ENCODE measurements around the gene LRBA.

Gene LRBA

GRCh38 chr4:150583287-150584110 lies 431.6 kb downstream of the LRBA start:
- TF ChIP-seq, protein P1, sequence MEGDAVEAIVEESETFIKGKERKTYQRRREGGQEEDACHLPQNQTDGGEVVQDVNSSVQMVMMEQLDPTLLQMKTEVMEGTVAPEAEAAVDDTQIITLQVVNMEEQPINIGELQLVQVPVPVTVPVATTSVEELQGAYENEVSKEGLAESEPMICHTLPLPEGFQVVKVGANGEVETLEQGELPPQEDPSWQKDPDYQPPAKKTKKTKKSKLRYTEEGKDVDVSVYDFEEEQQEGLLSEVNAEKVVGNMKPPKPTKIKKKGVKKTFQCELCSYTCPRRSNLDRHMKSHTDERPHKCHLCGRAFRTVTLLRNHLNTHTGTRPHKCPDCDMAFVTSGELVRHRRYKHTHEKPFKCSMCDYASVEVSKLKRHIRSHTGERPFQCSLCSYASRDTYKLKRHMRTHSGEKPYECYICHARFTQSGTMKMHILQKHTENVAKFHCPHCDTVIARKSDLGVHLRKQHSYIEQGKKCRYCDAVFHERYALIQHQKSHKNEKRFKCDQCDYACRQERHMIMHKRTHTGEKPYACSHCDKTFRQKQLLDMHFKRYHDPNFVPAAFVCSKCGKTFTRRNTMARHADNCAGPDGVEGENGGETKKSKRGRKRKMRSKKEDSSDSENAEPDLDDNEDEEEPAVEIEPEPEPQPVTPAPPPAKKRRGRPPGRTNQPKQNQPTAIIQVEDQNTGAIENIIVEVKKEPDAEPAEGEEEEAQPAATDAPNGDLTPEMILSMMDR (IDR thresholded peaks at IDR 0.05; ENCODE audit: low read depth, low read length, missing control alignments) = no peak
- DNase-seq (ENCODE audit: low read depth) = no peak
- peak overlapping the region; percentile 67 for H3K4me3 ChIP-seq (ENCODE audit: low read depth, low read length)
- in situ Hi-C loops (cut with HindIII; ENCODE audit: low sequenced_read_pairs) = loop anchor here (25.0 kb wide), 1 partner anchor 296 kb away; no protein-coding TSS in a partner anchor

DNA sequence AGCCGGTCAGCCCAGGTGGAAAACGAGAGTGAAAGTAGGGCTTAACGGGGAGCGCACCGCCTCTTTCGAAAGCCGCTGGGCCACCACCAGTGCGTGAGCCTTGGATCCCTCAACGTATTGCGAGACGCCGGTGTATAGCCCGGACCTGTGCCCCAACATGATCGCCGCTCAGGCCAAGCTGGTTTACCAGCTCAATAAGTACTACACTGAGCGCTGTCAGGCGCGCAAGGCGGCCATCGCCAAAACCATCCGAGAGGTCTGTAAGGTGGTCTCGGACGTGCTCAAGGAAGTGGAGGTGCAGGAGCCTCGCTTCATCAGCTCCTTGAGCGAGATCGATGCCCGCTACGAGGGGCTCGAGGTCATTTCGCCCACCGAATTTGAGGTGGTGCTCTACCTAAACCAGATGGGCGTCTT lies 432.2 kb downstream of the LRBA start:
- TF ChIP-seq, protein P1 (IDR thresholded peaks at IDR 0.05; ENCODE audit: low read depth, low read length, missing control alignments) = no peak
- DNase-seq (ENCODE audit: low read depth) = no peak
- in situ Hi-C loops (cut with HindIII; ENCODE audit: low sequenced_read_pairs) = loop anchor here (25.0 kb wide), 1 partner anchor 296 kb away; no protein-coding TSS in a partner anchor
- H3K4me3 ChIP-seq (ENCODE audit: low read depth, low read length) = peak overlapping the region; percentile 67

DNA sequence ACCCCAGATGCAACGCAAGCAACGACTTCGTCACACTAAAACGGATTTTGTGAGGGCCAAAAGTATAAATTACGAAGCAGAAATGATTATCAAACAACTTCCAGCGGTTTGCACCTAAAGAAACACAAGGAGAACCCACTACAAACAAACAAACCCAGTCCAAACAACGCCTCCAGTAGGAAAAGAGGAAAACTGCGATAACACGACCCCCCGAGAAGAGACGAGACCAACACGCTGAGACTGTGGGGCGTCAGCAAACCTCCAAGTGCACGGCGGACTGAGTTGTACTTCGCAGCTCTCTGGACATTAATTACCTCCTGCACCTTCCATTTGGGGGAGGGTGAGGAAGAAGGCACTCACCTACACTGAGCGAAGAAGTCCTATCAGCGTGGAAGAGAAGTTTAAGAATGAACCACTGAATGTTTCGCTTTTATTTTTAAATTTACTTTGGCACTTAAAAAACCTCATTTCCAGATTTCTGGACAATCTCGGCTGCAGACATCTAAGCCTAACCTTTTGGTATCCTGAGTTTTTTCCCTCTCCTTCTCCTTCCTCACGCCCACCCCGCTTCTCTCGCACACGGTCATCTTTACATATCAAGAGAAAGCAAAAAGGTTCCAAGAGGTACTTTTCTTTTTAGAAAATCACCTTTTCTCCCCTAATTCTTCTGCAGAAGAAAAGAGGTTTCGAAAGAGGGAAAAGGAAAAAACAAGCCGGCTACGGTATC lies 432.8 kb downstream of the LRBA start, which contains the start of gene MAB21L2:
Gene MAB21L2 (plus strand): TSS at position 6 of the 727 bp plus-strand sequence. CDS start 879 bp downstream, outside the sequence.
- in situ Hi-C loops (cut with HindIII; ENCODE audit: low sequenced_read_pairs) = loop anchor here (25.0 kb wide), 1 partner anchor 295 kb away; no protein-coding TSS in a partner anchor
- peak within 1 kb of the TSS; percentile 67 for H3K4me3 ChIP-seq (ENCODE audit: low read depth, low read length)
- TF ChIP-seq, protein P1 (IDR thresholded peaks at IDR 0.05; ENCODE audit: low read depth, low read length, missing control alignments) = no peak
- DNase-seq (ENCODE audit: low read depth) = no peak

DNA sequence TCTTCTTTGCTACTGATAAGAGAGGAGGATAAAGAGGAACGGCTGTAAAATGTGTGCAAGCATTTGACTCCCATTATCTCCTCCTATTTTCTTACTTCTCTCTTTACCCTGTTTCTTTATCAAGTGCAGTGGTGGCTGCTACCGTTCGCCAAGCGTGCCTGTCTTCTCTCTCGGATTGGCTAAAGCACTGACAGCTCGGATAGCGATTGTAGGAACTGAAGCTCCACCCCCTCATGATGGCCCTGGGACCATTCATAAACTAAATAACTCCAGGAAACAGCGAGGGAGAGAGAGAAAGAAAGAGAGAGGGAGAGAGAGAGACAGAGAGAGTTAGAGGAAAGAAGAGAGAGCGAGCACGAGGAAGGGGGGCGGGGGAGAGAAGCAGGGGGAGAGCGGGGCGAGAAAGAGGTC lies 433.4 kb downstream of the LRBA start:
- DNase-seq (ENCODE audit: low read depth) = peak; percentile 63
- in situ Hi-C loops (cut with HindIII; ENCODE audit: low sequenced_read_pairs) = loop anchor here (25.0 kb wide), 1 partner anchor 294 kb away; no protein-coding TSS in a partner anchor
- H3K4me3 ChIP-seq (ENCODE audit: low read depth, low read length) = peak overlapping the region; percentile 67
- TF ChIP-seq, protein P1 (IDR thresholded peaks at IDR 0.05; ENCODE audit: low read depth, low read length, missing control alignments) = no peak

GRCh38 chr4:150581056-150581605 lies 434.0 kb downstream of the LRBA start:
- H3K4me3 ChIP-seq (ENCODE audit: low read depth, low read length) = peak overlapping the region; percentile 67
- TF ChIP-seq, protein P1 (IDR thresholded peaks at IDR 0.05; ENCODE audit: low read depth, low read length, missing control alignments) = no peak

GRCh38 chr4:150580306-150580705 lies 434.8 kb downstream of the LRBA start:
- in situ Hi-C loops (cut with HindIII; ENCODE audit: low sequenced_read_pairs) = loop anchor here (25.0 kb wide), 1 partner anchor 293 kb away; no protein-coding TSS in a partner anchor
- peak overlapping the region; percentile 46 for H3K4me3 ChIP-seq (ENCODE audit: low read depth, low read length)
- no peak for DNase-seq (ENCODE audit: low read depth)
- TF ChIP-seq, protein P1 (IDR thresholded peaks at IDR 0.05; ENCODE audit: low read depth, low read length, missing control alignments) = no peak

More at GRCh38 chr4:150581056-150581605, 434.0 kb downstream of the LRBA start:
- in situ Hi-C loops (cut with HindIII; ENCODE audit: low sequenced_read_pairs) = loop anchor here (25.0 kb wide), 1 partner anchor 294 kb away; no protein-coding TSS in a partner anchor
- no peak for DNase-seq (ENCODE audit: low read depth)

All from astrocyte of the cerebellum (primary cell).